IPS DF 19.7 (cell line): ENCODE results near the gene FNDC3B.

Experiments used
- DNase-seq: peaks from one replicate; pipeline ENCODE4 v3.0.0-alpha.2; 2013; ENCODE audit warnings: low read depth, low spot score

Gene FNDC3B

GRCh38 chr3:172073262-172073915 is 34.0 kb downstream of the FNDC3B start:
- DNase-seq: no peak

GRCh38 chr3:172074032-172074431 is 34.7 kb downstream of the FNDC3B start:
- no peak for DNase-seq

GRCh38 chr3:172074586-172074985 is 35.2 kb downstream of the FNDC3B start:
- no peak for DNase-seq

GRCh38 chr3:172076212-172076611 is 36.8 kb downstream of the FNDC3B start:
- no peak for DNase-seq

GRCh38 chr3:172077197-172077757 is 37.9 kb downstream of the FNDC3B start:
- DNase-seq: no peak

GRCh38 chr3:172078244-172078643 is 38.9 kb downstream of the FNDC3B start:
- no peak for DNase-seq

- DNase-seq: no peak
Observed at GRCh38 chr3:172078721-172079120, 39.3 kb downstream of the FNDC3B start.

GRCh38 chr3:172079326-172079976 is 40.1 kb downstream of the FNDC3B start:
- no peak for DNase-seq

- DNase-seq: no peak
Observed at GRCh38 chr3:172080503-172080902, 41.1 kb downstream of the FNDC3B start.

GRCh38 chr3:172082269-172082668 is 42.9 kb downstream of the FNDC3B start:
- no peak for DNase-seq

- no peak for DNase-seq
Observed at GRCh38 chr3:172082820-172083513, 43.6 kb downstream of the FNDC3B start.

- DNase-seq: no peak
Observed at GRCh38 chr3:172083995-172084409, 44.6 kb downstream of the FNDC3B start.

GRCh38 chr3:172084871-172085556 is 45.6 kb downstream of the FNDC3B start:
- DNase-seq: no peak

- no peak for DNase-seq
Observed at GRCh38 chr3:172085557-172085895, 46.1 kb downstream of the FNDC3B start.

- no peak for DNase-seq
Observed at GRCh38 chr3:172086071-172086470, 46.7 kb downstream of the FNDC3B start.

GRCh38 chr3:172087198-172087597 is 47.8 kb downstream of the FNDC3B start:
- no peak for DNase-seq

- no peak for DNase-seq
Observed at GRCh38 chr3:172087602-172088580, 48.5 kb downstream of the FNDC3B start.

GRCh38 chr3:172089250-172089649 is 49.9 kb downstream of the FNDC3B start:
- no peak for DNase-seq

GRCh38 chr3:172090035-172090434 is 50.7 kb downstream of the FNDC3B start:
- DNase-seq: no peak

GRCh38 chr3:172092658-172093057 is 53.3 kb downstream of the FNDC3B start:
- DNase-seq: no peak
